Measurements from ENCODE around the gene EFR3B.
"Not testable (repeated sequence)": the region's sequence is repeated elsewhere in the genome, so short reads cannot be mapped to it uniquely, and the experiment has no call there.

Gene EFR3B

DNA sequence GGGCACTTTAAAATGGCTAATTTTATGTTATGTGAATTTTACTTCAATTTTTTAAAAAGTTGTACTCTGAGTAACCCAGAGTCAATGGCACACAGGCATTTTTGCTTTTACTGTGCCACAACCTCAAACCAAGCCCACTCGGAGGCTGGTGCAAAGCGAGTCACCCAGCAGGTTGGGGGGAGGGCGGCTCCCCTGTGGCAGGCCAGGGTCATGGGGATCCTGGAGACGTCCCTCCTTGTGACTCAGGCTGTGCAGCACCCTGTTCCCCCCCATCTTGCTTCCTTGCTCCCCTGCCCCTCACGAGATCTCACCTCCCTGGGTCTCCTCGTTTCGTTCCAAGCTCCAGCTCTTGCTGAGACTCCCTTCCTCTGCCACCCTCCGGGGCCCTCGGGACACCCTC lies 67.9 kb downstream of the EFR3B start:
- DNase-seq: no peak

DNA sequence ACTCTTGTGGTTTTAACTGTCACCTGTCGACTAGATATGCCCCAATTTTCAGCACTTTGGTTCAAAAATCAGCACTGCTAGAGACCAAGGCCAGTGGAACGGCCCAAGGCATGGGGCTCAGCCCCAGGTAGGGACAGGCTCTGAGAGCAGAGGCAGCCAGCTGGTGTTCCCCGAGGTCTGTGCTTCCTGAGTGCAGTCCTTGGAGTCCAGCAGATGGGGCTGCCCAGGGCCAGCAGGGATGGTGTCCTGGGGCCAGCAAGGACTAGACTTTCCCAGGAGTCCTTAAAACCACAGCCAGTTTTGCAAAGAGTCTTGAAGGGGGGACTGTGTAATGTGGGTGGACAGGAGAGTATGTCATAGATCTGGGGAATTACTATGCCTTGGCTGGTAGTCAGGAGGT lies 70.2 kb downstream of the EFR3B start:
- no peak for DNase-seq

DNA sequence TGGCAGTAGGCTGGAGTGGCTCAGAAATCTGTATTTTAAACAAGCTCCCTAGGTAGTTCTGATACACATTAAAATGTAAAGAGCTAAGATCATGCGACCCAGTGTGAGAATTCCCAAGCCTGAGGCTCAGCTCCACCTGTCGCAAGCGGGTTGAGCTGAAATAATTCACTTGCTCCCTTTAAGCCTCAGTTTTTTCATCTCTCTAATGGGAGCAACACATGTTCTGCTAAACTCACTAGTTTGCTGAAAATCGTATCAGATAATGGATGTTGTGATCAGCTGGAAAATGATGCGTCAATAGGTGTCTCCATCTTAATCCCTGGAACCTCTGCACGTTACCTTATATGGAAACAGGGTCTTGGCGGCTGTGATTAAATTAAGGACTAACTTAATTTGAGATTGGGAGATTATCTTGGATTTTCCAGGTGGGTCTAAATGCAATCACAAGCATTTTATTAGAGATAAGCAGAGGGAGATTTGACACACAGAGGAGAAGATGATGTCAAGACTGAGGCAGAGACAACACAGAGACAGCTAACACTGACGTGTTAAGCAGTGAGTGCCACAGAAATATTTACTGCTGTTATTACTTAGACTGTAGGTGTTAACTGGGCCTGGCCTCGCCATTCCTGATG lies 73.5 kb downstream of the EFR3B start:
- DNase-seq: no peak

DNA sequence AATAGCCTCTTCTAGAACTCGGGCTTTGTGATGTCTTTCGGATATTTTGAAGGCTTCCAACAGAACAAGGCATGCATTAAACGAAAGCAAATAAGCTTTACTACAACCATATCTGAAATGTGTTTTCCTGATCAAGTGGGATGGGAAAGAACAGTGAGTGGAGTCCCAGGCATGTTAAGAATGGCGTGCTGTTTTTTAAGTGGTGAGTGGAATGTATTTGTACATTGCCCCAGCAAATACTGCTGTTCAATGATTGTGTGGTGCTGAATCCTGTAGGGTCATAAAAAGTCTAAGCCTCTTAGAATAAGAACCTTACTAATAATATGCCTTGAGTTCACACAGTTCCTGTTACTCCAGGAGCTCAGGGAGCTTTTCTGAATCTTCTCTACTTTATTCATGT lies 74.0 kb downstream of the EFR3B start:
- no peak for DNase-seq

DNA sequence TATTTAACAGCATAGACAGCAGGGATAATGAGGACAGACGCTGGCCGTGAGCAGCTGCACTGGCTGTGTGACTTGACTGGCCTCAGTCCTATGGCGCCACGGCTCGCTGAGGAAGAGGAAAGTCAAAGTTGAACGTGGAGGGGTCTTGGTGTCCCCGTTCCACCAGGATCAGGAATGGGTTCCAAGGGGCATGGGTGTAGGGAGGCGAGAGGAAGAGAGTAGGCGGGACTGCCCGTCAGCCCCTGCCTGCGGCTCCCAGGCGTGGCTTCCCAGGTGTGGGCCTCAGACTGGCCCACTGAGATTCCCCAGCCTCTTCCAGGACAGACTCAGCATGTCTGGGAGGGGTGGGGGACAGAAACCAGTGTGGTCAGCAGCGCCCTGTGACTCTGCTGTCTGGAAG lies 75.1 kb downstream of the EFR3B start:
- no peak for DNase-seq

DNA sequence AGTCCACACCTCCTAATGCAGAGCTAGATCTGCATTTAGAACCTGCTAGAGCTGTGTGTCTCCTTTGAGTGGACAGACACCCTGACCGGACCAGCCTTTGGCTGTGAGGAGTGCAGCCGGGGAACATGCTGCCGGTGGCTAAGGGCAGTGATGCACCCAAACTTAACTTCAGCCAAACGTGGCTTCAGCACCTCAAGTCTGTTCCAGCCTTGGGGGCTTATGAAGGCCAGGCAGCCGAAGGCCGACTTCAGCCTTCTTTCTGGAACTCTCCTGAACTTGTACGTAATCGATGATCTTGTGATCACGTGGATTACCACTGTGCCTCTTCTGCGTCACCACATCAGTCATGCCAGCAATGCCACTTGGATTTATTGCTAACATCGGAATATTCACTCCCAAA lies 77.4 kb downstream of the EFR3B start:
- DNase-seq: no peak

DNA sequence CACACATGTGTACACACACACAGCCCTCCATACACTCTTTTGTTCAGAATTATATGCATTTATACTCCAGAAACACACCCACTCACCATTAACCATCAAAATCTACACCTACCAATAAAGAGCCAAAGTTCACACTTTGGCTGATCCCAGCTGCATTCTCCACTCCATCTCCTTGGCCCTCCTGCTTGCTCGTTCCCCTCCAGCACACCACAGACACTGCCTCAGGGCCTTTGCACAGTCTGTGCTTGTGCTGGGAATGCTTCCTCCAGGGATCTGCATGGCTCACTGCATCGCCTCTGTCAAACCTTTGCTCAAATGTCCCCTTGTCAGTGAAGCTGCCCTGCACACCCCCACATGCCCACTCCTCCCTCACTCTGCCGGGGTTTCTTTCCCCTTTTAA lies 80.5 kb downstream of the EFR3B start:
- DNase-seq: no peak

DNA sequence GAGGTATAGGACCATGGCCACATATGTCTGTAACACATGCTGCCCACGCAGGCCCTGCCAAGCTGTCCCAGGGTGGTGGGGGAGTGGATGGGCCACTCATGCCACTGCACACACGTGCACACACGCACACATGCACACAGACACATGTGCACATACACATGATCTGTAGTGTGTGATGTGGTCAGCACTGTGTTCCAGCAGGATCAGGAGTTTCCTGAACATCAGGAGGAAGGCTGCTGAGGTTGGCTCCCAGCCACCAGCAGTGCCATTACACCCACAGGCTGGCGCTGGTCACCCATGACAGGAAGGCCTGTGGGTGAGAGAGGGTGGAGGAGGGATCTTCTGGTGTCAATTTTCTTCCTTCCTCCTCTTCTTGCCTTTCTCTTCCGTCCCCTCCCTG lies 81.8 kb downstream of the EFR3B start:
- no peak for DNase-seq

DNA sequence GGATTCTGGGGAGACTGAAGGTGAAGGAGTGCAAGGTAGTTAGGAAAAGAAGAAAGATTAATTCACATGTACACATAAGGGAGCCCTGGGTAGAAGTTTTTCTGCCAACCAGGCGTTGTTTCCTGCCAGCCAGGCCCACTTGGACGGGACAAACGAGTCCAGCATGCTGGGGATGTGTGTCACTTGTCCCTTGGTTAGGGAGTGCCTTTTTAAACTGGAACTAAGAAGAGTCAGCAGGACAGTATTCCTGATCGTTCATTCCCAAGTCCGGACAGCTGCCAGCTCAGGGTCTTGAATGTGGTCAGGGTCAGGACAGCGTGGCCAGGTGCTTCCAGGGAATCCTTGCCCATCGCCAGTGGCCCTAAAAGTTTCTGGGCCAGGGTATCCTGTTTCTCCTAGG lies 83.3 kb downstream of the EFR3B start:
- DNase-seq: no peak

DNA sequence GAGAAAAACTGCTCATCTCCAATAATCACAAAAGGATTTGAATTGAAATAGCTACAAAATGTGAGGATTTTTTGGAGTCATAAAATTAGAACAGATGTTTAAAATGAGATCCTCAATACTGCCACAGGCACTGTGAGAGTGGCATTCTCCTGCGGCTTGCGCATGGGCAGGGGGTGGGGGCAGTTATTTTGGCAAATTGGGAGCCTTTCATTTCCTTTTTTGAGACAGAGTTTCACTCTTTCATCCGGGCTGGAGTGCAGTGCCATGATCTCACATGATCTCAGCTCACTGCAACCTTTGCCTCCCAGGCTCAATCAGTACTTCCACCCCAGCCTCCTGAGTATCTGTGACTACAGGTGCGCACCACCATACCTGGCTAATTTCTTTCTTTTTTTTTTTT lies 84.1 kb downstream of the EFR3B start:
- DNase-seq: no peak

DNA sequence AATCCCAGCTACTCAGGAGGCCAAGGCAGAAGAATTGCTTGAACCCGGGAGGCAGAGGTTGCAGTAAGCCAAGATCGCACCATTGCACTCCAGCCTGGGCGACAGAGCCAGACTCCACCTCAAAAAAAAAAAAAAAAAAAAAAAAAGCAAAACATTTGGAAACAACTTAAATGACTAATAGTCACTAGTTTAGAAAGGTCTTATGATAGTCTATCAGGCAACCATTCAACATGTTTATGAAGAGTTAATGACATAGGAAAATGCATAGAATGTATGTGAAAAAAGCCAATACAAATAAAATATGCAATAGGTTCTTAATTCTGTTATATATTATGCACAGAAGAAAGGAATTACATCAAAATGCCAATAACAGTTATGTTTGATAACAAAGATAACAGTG lies 85.2 kb downstream of the EFR3B start:
- DNase-seq: not testable (repeated sequence)

DNA sequence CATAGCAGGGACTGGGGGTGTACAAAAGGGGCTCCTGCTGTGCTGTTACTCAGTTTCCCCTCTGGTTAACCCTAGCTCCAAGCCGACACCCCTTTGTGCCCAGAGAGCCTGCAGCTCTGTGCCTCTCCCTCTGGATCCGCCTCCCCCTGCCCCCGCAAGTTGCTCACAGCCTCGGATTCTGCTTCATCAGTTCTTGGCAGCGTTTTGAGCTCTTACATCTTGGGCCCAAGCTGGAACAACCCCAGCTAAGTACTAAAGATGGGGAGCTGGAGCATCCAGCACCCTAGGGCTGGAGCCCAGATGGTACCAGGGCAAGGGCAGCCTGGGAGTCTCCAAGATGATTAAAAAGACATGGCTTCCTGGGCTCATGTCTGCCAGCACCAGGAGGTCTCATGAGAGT lies 85.8 kb downstream of the EFR3B start:
- DNase-seq: no peak

DNA sequence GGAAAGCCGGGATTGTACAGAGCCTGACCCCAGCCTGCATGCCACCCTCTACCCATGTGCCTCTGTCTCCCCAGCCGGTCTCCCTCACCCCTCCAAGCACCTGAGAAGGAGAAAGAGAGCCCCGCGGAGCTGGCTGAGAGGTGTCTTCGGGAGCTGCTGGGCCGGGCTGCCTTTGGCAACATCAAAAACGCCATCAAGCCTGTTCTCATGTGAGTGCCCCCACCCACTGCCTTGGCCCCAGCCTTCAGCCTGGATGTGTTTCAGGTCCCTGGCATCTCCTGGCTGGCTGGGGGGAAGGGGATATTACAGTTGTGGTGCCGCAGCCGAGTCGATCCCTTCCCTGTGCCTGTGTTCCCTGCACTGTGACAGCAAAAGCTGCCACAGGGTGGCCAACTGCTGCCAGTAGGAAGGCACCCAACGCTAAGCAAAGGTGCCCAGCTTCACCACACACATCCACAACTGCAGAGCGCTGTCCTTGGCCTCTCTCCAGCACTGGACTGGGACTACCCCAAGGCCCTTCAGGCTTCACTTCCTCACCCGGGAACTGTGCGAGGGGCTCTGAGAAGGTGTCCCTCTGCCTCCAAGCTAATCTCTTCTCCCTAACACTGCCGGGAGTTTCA lies 88.1 kb downstream of the EFR3B start:
- no peak for DNase-seq

DNA sequence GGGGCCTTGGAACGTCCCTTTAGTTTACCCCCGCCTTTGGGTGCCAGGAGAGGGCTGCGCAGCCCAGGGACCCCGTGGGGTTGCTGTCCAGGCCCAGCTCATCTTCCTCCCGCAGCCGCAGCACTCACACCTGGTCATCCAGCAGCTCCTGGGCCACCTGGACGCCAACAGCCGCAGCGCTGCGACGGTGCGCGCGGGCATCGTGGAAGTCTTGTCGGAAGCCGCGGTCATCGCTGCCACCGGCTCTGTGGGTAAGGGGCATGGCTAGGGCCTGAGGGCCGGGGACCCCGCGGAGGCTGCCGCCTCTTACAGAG lies 89.3 kb downstream of the EFR3B start:
- no peak for DNase-seq

DNA sequence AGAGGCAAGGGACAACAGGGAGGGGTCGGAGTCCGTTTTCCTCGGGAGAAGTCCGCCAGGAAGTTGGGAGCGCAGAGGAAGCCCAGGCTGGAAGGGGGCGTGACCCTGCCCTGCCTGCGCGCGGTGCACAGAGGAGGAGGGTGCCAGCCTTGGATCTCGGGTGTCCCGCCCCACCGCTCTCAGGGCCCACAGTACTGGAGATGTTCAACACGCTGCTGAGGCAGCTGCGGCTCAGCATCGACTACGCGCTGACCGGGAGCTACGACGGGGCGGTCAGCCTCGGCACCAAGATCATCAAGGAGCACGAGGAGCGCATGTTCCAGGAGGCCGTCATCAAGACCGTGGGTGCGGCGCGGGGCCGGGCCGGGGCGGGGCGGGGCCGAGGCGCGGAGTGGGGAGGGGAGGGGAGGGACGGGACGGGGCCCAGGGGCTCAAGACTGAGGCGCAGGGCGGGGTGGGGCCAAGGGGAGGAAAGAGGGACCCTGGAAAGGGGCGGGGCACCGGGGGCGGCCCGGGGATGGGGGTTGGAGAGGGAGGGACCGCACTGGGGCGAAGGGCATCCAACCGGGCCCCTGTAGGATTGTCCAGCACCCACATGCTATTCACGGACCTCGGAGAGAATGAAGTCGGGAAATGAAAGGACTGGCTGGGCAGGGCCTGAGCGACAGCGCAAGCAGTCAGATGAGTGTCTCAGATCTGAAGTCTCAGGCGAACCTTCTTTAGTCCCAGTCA lies 89.9 kb downstream of the EFR3B start:
- peak; percentile 35 for DNase-seq

DNA sequence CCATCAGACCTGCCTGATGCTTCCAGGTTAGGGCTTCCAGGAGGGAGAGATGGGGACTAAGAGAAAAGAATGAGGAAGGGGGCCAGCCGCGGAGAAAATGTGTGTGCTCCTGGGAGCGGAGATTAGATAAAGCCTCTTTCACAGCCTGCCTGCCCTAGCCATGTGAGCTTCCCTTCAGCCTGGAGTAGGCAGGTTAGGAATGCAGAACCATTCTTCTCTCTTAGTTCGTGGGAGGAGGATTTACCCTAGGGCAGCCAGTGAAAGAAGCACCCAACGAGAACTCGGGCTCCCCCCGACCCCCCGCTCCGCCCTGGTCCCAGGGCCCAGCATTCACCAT lies 90.4 kb downstream of the EFR3B start:
- DNase-seq: no peak

DNA sequence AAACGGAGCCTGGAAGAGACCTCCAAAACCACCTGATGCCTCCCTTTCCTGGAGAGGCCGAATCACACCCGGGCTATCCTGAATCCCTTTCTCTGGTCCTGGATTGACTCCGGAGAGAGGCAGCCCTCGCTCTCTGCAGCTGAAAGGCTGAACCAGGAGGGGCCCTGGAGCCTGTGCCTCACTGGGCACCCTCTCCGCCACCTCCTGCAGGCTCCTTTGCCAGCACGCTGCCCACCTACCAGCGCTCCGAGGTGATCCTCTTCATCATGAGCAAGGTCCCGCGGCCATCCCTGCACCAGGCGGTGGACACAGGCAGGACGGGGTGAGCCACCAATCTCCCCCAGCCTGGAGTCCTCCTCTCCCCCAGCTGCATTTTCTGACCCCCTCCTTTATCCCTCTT lies 90.8 kb downstream of the EFR3B start:
- DNase-seq: no peak

DNA sequence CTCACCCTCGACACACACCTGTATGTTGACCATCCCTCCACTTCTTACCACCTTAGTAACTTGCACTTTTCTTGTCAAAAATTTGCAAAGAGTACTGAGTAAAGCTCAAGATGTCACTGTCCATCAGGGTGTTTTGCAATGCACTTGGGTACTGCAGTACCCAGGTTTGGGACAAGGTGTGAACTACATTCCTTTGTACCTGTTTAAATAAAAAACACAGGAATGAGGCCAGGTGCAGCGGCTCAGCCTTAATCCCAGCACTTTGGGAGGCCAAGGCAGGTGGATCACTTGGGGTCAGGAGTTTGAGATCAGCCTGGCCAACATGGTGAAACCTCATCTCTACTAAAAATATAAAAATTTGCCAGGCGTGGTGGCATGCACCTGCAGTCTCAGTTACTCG lies 98.7 kb downstream of the EFR3B start:
- DNase-seq: not testable (repeated sequence)

DNA sequence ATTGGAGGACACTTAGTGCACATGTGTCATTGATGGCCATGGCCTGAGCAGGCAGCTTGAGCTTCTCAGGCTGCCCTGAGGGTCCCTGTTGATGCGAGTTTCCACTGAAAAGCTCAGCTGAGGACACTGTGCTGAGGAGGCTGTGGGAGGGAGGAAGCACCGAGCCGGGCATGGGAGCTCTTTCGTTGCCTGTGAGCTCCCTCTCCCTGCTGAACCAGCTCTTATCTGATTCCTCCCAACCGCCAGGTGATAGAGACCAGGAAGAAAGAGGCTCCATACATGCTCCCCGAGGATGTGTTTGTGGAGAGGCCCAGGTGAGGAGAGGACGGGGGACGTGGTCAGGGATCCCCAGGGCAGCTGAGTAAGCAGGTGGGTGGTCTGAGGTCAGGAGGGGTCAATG lies 99.2 kb downstream of the EFR3B start:
- DNase-seq: no peak

DNA sequence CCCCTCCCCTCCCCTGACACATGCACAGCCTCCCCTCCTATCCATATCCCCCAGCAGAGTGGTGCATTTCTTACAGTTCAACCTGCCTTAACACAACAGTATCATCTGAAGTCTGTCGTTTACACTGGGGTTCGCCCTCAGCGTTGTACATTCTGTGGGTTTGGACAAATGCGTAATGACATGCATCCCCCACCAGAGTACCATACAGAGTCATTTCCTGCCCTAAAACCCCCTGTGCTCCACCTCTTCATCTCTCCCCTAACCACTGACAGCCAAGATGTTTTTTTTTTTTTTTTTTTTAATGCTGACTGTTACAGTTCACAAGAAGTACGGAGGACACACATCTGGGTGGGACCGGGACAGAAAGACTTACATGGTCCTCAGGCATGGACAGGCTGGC lies 103.9 kb downstream of the EFR3B start:
- DNase-seq: no peak

DNA sequence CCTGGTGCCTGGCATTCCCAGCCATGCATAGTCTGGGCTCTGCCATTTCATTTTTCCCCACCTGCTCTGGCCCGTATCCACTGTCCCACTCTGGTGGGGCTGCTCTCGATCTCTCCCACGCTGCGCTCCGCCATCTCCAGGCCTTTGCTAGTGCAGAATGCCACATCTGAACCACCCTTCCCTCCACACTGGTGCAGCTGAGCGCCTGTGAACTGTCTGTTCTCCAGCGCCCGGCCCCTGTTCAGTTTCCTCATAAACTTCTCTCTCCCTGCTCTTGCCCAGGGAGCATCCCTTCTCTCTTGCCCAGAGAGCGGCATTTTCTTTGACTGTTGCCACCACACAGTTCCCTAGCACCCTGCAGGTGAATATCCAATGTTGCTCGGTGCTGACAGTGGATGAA lies 105.0 kb downstream of the EFR3B start:
- no peak for DNase-seq

DNA sequence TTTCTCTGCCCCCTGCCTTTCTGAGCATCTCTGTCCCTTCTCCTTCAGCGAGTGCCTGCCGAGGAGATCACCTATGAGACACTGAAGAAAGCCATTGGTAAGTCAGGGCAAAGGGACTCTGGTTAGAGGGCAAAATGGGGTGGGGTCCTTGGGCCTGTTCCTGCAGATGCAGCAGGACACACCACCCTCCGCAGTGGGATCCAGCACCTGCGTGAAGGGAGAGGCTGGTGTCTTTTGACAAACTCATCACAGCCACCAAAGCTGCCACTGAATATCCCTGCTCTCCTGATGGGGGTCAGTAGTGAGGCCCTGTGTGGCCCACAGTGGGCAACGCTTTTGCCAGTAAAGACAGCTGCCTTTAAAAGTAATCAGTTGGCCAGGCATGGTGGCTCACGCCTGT lies 107.8 kb downstream of the EFR3B start:
- no peak for DNase-seq

DNA sequence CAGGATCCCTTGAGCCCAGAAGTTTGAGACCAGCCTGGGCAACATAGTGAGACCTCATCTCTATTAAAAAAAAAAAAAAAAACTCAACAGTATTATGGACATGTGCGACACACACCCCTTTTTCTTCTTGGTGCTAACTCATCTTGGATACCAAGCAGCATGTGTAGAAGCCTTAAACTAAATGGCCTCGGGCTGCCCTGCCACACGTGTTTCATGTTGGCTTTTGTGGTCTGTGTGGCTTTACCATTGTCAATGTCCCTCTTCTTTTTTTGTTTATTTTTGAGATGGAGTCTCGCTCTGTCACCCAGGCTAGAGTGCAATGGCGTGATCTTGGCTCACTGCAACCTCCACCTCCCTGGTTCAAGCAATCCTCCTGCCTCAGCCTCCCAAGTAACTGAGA lies 109.1 kb downstream of the EFR3B start:
- not testable (repeated sequence) for DNase-seq

DNA sequence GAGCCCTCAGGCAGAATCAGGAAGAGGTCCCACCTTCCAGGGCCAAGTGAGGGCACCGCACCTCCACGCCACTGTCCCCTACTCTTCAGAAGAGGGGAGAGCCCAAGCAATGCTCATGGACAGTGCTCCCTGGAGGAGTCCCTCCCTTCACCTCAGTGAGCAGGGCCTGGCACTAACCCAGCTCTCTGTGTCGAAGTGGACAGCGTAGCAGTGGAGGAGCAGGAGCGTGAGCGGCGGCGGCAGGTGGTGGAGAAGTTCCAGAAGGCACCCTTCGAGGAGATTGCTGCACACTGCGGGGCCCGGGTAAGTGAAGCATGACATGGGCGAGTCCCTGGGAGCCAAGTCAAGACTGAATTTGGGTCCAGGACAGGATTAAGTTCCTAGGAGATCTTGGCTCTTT lies 109.8 kb downstream of the EFR3B start:
- DNase-seq: peak; percentile 54

DNA sequence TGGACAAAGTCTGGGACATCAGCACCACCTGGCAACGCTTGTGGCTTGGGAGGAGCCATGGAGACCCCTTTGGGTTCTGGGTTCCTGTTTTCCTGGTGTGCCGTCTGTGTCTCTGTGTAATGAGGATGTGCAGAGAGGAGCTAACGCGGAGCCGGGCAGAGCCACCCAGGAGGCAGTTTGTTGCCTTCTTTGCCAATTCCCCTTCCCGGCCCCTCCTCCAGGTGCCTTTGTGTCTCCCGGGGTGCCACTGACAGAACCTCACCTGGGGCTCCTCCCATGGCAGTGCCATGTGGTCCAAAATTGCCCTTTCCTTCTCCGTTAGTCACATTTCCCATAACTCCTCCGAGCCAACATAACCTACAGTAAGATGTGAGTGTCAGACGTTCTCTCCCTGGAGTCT lies 113.5 kb downstream of the EFR3B start:
- DNase-seq: no peak
